HG03378 (cell line): Measurements from ENCODE around the gene RRAS.

Experiments used
- ATAC-seq: cut with Tn5 transposase; IDR thresholded peaks from one replicate; pipeline ENCODE4 v1.9.1; 2021; ENCODE audit warnings: mild to moderate bottlenecking, moderate library complexity; ENCODE audit not compliant: unreplicated experiment

Gene RRAS

DNA sequence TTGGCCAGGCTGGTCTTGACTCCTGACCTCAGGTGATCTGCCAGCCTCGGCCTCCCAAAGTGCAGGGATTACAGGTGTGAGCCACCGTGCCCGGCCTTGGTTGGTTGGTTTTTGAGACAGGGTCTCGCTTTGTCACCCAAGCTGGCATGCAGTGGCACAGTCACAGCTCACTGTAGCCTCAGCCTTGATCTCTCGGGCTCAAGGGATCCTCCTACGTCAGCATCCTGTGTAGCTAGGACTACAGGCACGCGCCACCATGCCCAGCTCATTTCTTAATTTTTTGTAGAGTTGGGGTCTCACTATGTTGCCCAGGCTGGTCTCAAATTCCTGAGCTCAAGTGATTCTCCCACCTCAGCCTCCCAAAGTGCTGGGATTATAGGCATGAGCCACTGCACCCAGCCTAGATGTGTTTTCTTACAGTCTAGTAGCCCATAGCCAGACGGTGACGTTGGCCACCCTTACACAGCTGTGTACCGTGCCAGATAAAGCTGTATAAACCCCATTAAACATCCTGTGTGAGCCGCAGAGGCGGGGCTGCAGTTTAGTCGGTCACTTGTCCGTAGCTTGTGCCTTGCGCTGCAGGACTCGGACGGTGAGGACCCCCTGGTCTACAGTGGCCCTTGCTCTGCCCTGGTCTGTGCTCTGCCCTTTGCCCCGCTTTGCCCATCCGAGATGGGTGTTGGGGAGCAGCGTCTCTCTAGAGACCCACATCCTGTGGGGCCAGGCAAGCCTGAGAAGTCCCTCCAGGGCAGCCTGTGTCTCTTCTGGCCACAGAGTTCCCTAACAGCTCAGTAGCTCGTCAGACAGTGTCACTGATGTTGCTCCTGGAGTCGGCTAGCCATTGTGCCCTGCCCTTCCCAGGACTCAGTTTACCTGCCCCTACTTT is 15.9 kb upstream of the RRAS start:
- ATAC-seq = no peak

- ATAC-seq = no peak
Observed at GRCh38 chr19:49654581-49654980, 14.6 kb upstream of the RRAS start.

GRCh38 chr19:49653466-49653806 is 13.5 kb upstream of the RRAS start:
- no peak for ATAC-seq

- no peak for ATAC-seq
Observed at GRCh38 chr19:49652551-49653465, 12.9 kb upstream of the RRAS start.

- no peak for ATAC-seq
Observed at GRCh38 chr19:49651820-49652550, 12.0 kb upstream of the RRAS start.

DNA sequence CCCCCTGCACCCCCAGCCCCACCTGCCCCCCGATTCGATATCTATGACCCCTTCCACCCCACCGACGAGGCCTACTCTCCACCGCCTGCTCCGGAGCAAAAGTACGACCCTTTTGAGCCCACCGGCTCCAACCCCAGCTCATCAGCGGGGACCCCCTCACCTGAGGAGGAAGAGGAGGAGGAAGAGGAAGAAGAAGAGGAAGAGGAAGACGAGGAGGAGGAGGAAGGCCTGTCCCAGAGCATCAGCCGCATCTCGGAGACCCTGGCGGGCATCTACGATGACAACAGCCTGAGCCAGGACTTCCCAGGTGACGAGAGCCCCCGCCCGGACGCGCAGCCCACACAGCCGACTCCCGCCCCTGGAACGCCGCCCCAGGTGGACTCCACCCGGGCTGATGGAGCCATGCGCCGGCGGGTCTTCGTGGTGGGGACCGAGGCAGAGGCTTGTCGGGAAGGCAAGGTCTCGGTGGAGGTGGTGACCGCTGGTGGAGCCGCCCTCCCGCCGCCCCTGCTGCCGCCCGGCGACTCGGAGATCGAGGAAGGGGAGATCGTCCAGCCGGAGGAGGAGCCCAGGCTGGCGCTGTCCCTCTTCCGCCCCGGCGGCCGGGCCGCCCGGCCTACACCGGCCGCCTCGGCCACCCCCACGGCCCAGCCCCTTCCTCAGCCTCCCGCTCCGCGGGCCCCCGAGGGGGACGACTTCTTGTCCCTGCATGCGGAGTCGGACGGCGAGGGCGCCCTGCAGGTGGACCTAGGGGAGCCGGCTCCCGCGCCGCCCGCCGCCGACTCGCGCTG is 11.3 kb upstream of the RRAS start:
- ATAC-seq = no peak

DNA sequence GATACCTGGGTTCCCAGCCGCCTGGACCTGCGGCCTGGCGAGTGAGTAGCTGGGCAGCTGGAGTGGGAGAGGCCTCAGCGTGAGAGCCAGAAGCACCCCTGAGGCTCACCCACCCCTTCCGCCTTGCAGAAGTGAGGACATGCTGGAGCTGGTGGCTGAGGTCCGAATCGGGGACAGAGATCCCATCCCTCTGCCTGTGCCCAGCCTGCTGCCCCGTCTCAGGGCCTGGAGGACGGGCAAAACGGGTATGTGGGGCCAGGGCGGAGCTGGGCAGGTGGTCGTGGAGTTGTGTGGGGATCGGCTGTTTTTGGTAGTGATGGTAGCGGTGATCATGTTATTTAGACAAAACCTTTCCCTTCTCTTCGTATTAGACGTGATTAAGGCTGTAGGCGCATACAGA is 6.6 kb upstream of the RRAS start:
- ATAC-seq = no peak

DNA sequence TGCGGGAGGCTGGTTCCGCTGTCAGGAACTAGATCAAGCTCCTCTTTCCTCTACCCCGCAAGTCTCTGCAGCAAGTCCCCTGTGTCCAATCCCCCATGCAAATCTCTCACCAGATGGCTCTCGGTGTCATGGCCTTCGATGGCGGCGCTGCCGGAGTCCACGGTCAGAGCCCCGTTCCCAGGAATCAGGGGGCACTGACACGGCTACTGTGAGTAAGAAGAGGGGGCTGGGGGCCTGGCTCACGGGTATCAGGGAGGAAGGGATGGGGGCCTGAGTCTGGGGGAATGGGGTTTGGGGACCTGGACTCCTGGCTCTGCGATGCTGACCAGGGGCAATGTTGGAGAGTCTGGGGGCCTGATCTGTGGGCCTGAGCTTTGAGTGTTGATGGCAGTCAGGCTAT is 6.1 kb upstream of the RRAS start:
- ATAC-seq = no peak

DNA sequence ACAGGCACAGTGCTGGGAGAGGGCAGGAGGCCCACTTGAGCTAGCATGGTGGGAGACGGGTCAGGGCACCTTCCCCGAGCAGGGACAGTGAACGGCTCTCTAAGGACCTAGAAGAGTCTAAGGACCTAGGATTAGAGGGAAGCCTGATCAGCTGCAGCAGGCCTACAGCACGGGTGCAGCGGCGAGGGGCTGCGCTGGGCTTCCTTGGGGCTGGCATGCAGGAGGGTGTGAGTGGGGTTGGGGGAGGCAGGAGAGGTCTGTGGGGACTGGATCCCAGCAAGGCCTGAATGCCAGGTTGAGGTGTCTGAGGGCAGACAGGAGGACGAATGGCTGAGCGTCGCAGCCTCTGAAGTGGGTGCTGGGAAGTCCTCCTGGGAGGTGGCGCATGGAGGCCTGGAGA is 5.6 kb upstream of the RRAS start:
- no peak for ATAC-seq

GRCh38 chr19:49643466-49643865 is 3.5 kb upstream of the RRAS start:
- ATAC-seq = no peak

DNA sequence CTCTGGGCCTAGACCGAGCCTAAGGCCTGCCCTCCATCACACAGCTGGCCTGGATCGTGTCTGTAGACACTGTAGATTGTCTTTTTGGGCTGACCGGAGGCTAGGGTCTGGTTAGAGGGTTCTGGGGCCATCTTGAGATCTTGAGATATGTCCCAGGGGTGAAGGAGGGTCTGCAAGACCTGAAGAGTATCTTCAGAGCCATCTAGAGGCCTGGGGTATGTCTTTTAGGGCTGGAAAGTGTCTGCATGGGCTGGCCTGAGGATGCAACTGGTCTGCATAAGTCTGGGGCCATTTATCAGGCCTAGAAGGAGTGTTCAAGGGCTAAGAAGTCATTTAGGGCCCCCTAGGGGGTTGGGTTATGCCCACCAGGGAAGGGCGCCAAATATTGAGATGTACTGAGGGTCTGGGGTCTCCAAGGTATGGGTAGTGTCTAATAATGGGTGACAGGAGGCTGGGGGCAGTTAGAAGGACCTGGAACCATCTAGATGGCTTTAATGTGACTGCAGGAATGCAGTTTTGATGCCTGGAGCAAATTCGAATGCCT is 2.6 kb upstream of the RRAS start:
- no peak for ATAC-seq

- peak; percentile 52 for ATAC-seq
Observed at GRCh38 chr19:49641688-49642491, 1.9 kb upstream of the RRAS start, which contains the start of gene SCAF1. SCAF1 (plus strand) TSS chr19:49642209; CDS start chr19:49645027, 2,818 bp downstream.

GRCh38 chr19:49639401-49640112 is 386 bp downstream of the RRAS start:
- no peak for ATAC-seq

GRCh38 chr19:49637821-49638738 is 1.9 kb downstream of the RRAS start:
- ATAC-seq = no peak

DNA sequence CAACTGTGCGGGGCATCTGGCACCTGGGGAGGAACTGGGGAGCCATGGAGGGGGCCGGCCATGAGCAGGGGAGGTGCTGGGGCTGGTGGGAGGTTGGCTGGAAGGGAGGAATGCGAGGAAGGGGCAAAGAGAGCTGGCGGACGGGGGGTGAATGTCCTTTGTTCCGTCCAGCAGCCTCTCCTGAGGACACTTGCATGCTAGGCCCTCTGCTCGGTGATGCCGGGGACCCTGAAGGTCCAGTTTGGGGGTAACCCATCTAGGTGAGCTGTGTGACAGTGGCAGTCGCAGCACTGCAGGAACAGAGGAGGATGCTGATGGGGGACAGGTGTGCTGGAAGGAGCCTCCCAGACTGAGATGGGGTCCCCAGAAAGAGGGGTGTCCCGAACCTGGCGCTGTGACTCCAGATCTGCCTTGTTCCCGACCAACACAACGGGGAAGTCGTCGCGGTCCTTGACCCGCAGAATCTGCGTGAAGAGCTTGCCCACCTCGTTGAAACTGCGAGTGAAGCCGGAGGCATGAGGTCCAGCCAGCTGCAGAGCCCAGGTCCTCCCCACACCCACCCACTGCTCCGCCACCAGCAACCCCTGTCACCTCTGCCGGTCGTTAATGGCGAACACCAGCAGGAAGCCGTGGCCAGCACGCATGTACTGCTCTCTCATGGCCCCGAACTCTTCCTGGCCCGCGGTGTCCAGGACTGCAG is 3.6 kb downstream of the RRAS start:
- no peak for ATAC-seq

- ATAC-seq = no peak
Observed at GRCh38 chr19:49635530-49636232, 4.3 kb downstream of the RRAS start.
